GM12878 (cell line): ENCODE data around the gene TLR1.
"Not testable (repeated sequence)": the region's sequence is repeated elsewhere in the genome, so short reads cannot be mapped to it uniquely, and the experiment has no call there.

Source experiments
- CTCF ChIP-seq, 3 experiments: IDR thresholded peaks in 2 of 3; conservative IDR thresholded peaks in 1 of 3; 2 replicates each; pipeline ENCODE4 v1.5.1; 2011; ENCODE audit warnings: low read depth in 3 of 3, low read length in 3 of 3, mild to moderate bottlenecking in 3 of 3, control low read depth in 2 of 3, moderate library complexity in 2 of 3, inconsistent platforms in 1 of 3, mixed read lengths in 1 of 3; ENCODE audit not compliant: control insufficient read depth in 2 of 3, insufficient read depth in 1 of 3; ENCODE audit errors: extremely low read depth in 1 of 3
- MLLT1 ChIP-seq: fragments of 450-650 bp; IDR thresholded peaks from 2 replicates; pipeline ENCODE4 v1.6.1; 2016; ENCODE audit warnings: mild to moderate bottlenecking
- MYC ChIP-seq: IDR thresholded peaks from 2 replicates; pipeline ENCODE4 v1.6.1; 2011; ENCODE audit warnings: mild to moderate bottlenecking, low read length, moderate library complexity, inconsistent platforms; ENCODE audit not compliant: insufficient read depth, insufficient replicate concordance, insufficient read length, severe bottlenecking
- NFIC ChIP-seq: IDR thresholded peaks from 2 replicates; pipeline ENCODE4 v1.6.1; 2012; ENCODE audit warnings: low read depth, mild to moderate bottlenecking, inconsistent platforms, low read length, moderate library complexity
- NR2C1 ChIP-seq: fragments of 450-650 bp; IDR thresholded peaks from 2 replicates; pipeline ENCODE4 v1.6.1; 2017; ENCODE audit warnings: antibody characterized with exemption, mild to moderate bottlenecking, moderate library complexity
- NRF1 ChIP-seq: conservative IDR thresholded peaks from 2 replicates; pipeline ENCODE4 v1.6.1; 2011; ENCODE audit warnings: mild to moderate bottlenecking, low read depth, low read length, improper control_type of control experiment
- RAD21 ChIP-seq: IDR thresholded peaks from 2 replicates; pipeline ENCODE4 v1.6.1; 2011; ENCODE audit warnings: mild to moderate bottlenecking, low read depth, low read length, moderate library complexity; ENCODE audit not compliant: insufficient read depth
- RB1 ChIP-seq: fragments of 450-650 bp; formaldehyde crosslinking; IDR thresholded peaks from 2 replicates; pipeline ENCODE4 v1.6.1; 2017; ENCODE audit warnings: mild to moderate bottlenecking, borderline replicate concordance
- RCOR1 ChIP-seq: conservative IDR thresholded peaks from 2 replicates; pipeline ENCODE4 v1.6.1; 2012; ENCODE audit warnings: low read depth, low read length, improper control_type of control experiment
- RELA ChIP-seq: fragments of 450-650 bp; IDR thresholded peaks from 2 replicates; pipeline ENCODE4 v1.8.0; 2014; ENCODE audit warnings: borderline replicate concordance; ENCODE audit not compliant: partially characterized antibody
- REST ChIP-seq: IDR thresholded peaks from 2 replicates; pipeline ENCODE4 v1.6.1; 2012; ENCODE audit warnings: mild to moderate bottlenecking, low read depth, low read length
- USF2 ChIP-seq: IDR thresholded peaks from 2 replicates; pipeline ENCODE4 v1.6.1; 2011; ENCODE audit warnings: low read depth, low read length, improper control_type of control experiment, borderline replicate concordance
- YY1 ChIP-seq: IDR thresholded peaks from 2 replicates; pipeline ENCODE4 v1.6.1; 2011; ENCODE audit warnings: low read depth, mild to moderate bottlenecking, low read length
- ZNF274 ChIP-seq: IDR thresholded peaks from one replicate; pipeline ENCODE4 v1.8.0; 2011; ENCODE audit not compliant: insufficient read length, insufficient read depth

GRCh38 chr4:38777925-38778324 is 26.7 kb downstream of the TLR1 start:
- TF ChIP-seq CTCF (IDR thresholded peaks at IDR 0.05 in 2 of 3, conservative IDR thresholded peaks at IDR 0.05 in 1 of 3; ENCODE audit: control insufficient read depth in 2 of 3, extremely low read depth in 1 of 3, insufficient read depth in 1 of 3, low read depth in 3 of 3, low read length in 3 of 3); RB1; NRF1; MLLT1; USF2; RAD21; YY1; NFIC; MYC; ZNF274; NR2C1; REST; RCOR1; RELA: not testable (repeated sequence)
